Lung (tissue), 12 donors: ENCODE results near the gene FKBP6. TPM values are rescaled to one million over a fixed set of nuclear protein-coding genes. Genes with fewer than 3 reads are reported as not detected.

ENCODE experiments used
- ATAC-seq: fragments of 200-7000 bp; cut with Tn5 transposase; one replicate; pipeline ENCODE4 v1.9.1; 2020; ENCODE audit warnings: moderate number of reproducible peaks; ENCODE audit not compliant: insufficient read depth, low FRiP score
- DNase-seq, 3 donors: peaks; one replicate each; pipeline ENCODE4 v3.0.0-alpha.2; 2013 to 2017
- H3K27ac ChIP-seq, 2 donors: one replicate each; pipeline ENCODE4 v1.5.1; 2013; ENCODE audit warnings: mild to moderate bottlenecking in 2 of 2, moderate library complexity in 2 of 2, control low read depth in 1 of 2, inconsistent platforms in 1 of 2, low read depth in 1 of 2, low read length in 1 of 2
- H3K27me3 ChIP-seq, 3 donors: one replicate each; pipeline ENCODE4 v1.5.1; 2013; ENCODE audit warnings: low read length in 2 of 3; ENCODE audit not compliant: control insufficient read depth in 3 of 3, insufficient read depth in 3 of 3
- H3K36me3 ChIP-seq, 4 donors: one replicate each; pipeline ENCODE4 v1.5.1; 2013; ENCODE audit warnings: low read length in 4 of 4, mild to moderate bottlenecking in 1 of 4, moderate library complexity in 1 of 4; ENCODE audit not compliant: control insufficient read depth in 4 of 4, insufficient read depth in 4 of 4
- H3K4me1 ChIP-seq, 5 donors: one replicate each; pipeline ENCODE4 v1.5.1; 2013; ENCODE audit warnings: low read length in 5 of 5, mild to moderate bottlenecking in 2 of 5, moderate library complexity in 1 of 5; ENCODE audit not compliant: control insufficient read depth in 5 of 5, insufficient read depth in 5 of 5
- H3K4me3 ChIP-seq: one replicate; pipeline ENCODE4 v1.5.1; 2013; ENCODE audit warnings: mild to moderate bottlenecking, control low read depth, moderate library complexity
- H3K9ac ChIP-seq, 2 donors: one replicate each; pipeline ENCODE4 v1.5.1; 2013; ENCODE audit warnings: low read length in 2 of 2, control low read depth in 1 of 2; ENCODE audit not compliant: insufficient read depth in 1 of 2
- H3K9me3 ChIP-seq, 4 donors: one replicate each; pipeline ENCODE4 v1.5.1; 2013; ENCODE audit warnings: low read length in 3 of 4, mild to moderate bottlenecking in 1 of 4, moderate library complexity in 1 of 4; ENCODE audit not compliant: control insufficient read depth in 4 of 4, insufficient read depth in 3 of 4
- CTCF ChIP-seq: IDR thresholded peaks from 2 replicates; pipeline ENCODE4 v1.5.1; 2012; ENCODE audit warnings: mild to moderate bottlenecking; ENCODE audit errors: control extremely low read depth, extremely low read depth
- WGBS, 2 donors: extraction: QIAGEN DNeasy Blood & Tissue Kit; methylation state at CpG; one replicate each; pipeline ENCODE4 v1.1.7; 2013; 5-methylcytosine and 5-hydroxymethylcytosine counted together
- polyA plus RNA-seq, 2 donors: library from polyadenylated mRNA; stranded (reverse); fragments of 200-250 nt; gene quantifications; one replicate each; pipeline ENCODE4 v1.2.1, GENCODE V29; 2013
- total RNA-seq, 2 donors: library from RNA; depleted of rRNA in 1 of 2; stranded (reverse); fragments of >200 nt in 1 of 2; gene quantifications; one replicate each; pipeline ENCODE4 v1.2.1, GENCODE V29; 2014 to 2021
- donor health status: control.
- donor health status: control.
- donor health status: Bipolar disorder and iron deficiency.
- donor health status: healthy.
- donor health status: DM: yes; HTN: yes; CAD: no.

The FKBP6 gene
- total and polyA plus RNA-seq, 4 donors = 0.08 to 1.5 TPM; not detected in 2

- no peak for ATAC-seq
- WGBS, 2 donors = 65 to 83% methylated on average over 4 of the region's 4 CpGs
- no peak for DNase-seq
- Histone ChIP-seq H3K4me1 (no peaks in the 10 kb centered on the region), H3K9ac (no peak overlapping the region), H3K4me3 (no peak overlapping the region), H3K27me3 (peaks cover 0 to 4% (median 3%) of the 10 kb centered on the region in 3 donors), H3K27ac (no peak overlapping the region), H3K36me3 (no peaks in the 10 kb centered on the region), H3K9me3 (peaks cover 0 to 9% (median 6%) of the 10 kb centered on the region in 4 donors)
- no peak for TF ChIP-seq CTCF
Measured at GRCh38 chr7:73382934-73383503, 55.1 kb downstream of the FKBP6 start.

GRCh38 chr7:73387221-73387828 is 59.4 kb downstream of the FKBP6 start:
- Histone ChIP-seq H3K27ac (no peak overlapping the region), H3K4me1 (no peaks in the 10 kb centered on the region), H3K36me3 (no peaks in the 10 kb centered on the region), H3K9me3 (peaks cover 0 to 11% (median 9%) of the 10 kb centered on the region in 4 donors), H3K27me3 (no peaks in the 10 kb centered on the region), H3K9ac (no peak overlapping the region), H3K4me3 (no peak overlapping the region)
- TF ChIP-seq CTCF = no peak
- ATAC-seq = no peak
- DNase-seq = no peak
- WGBS, 2 donors = 65 to 78% methylated on average over 2 of the region's 2 CpGs

GRCh38 chr7:73387908-73388414 is 60.0 kb downstream of the FKBP6 start:
- Histone ChIP-seq H3K36me3 (no peaks in the 10 kb centered on the region), H3K9ac (no peak overlapping the region), H3K27ac (no peak overlapping the region), H3K9me3 (peaks cover 0 to 11% (median 9%) of the 10 kb centered on the region in 4 donors), H3K4me1 (no peaks in the 10 kb centered on the region), H3K27me3 (no peaks in the 10 kb centered on the region), H3K4me3 (no peak overlapping the region)
- ATAC-seq (no peak), DNase-seq (no peak)
- WGBS, 2 donors = 89 to 91% methylated on average over 4 of the region's 4 CpGs
- TF ChIP-seq CTCF = no peak
